NCI-H526 (cell line): ENCODE measurements around the gene NIM1K.
"Not testable (repeated sequence)": the region's sequence is repeated elsewhere in the genome, so short reads cannot be mapped to it uniquely, and the experiment has no call there.

Experiments
- DNase-seq, 2 experiments: peaks; one replicate each; lab custom pipeline; 2025; lab: John Stamatoyannopoulos, UW

Gene NIM1K

GRCh38 chr5:43281840-43282658 lies 90.0 kb downstream of the NIM1K start:
- DNase-seq, result no peak

GRCh38 chr5:43286623-43287022 lies 94.6 kb downstream of the NIM1K start:
- no peak for DNase-seq

- no peak for DNase-seq
Measured at GRCh38 chr5:43287493-43287892, 95.5 kb downstream of the NIM1K start.

- no peak for DNase-seq
Measured at GRCh38 chr5:43288269-43288831, 96.3 kb downstream of the NIM1K start.

DNA sequence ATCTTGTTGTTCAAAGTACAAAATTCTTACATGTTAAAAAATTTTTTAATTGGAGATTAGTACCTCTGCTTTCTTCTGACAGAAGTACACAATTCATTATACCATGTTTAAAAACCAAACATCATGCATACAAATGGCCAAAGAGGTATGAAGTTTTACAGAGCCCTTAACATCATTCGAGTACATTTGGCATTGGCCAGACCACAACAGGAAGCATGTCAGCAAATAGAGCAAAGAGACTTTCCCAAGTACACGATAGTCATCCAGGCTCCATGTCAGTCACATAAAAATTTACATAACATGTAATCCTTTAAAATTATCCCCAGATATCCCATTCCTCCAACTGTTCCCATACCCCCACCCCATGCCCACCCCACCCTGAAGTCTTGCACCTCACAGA lies 98.7 kb downstream of the NIM1K start:
- DNase-seq, result no peak

- DNase-seq, result no peak
Measured at GRCh38 chr5:43294226-43294625, 102.2 kb downstream of the NIM1K start.

GRCh38 chr5:43295202-43295601 lies 103.2 kb downstream of the NIM1K start:
- DNase-seq, result no peak

GRCh38 chr5:43296835-43297234 lies 104.8 kb downstream of the NIM1K start:
- DNase-seq, result no peak

DNA sequence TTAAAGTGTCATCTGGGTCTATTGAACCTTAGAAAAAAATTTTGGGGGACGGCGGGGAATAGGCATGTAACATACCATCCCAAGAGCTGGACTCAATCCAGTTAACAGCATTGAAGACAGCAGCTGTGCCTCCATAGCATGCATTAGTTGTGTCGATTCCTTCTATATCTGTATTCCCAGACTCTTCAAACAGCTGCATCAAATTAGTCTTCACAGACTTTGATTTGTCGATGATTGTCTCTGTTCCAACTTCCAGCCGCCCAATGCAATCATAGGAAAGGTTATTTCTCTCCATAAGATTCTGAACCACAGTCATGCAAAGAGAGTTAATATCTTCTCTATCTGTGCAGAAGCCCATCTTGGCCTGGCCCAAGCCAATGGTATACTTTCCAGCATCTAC lies 106.4 kb downstream of the NIM1K start:
- DNase-seq, result no peak

- no peak for DNase-seq
Measured at GRCh38 chr5:43300112-43300511, 108.1 kb downstream of the NIM1K start.

DNA sequence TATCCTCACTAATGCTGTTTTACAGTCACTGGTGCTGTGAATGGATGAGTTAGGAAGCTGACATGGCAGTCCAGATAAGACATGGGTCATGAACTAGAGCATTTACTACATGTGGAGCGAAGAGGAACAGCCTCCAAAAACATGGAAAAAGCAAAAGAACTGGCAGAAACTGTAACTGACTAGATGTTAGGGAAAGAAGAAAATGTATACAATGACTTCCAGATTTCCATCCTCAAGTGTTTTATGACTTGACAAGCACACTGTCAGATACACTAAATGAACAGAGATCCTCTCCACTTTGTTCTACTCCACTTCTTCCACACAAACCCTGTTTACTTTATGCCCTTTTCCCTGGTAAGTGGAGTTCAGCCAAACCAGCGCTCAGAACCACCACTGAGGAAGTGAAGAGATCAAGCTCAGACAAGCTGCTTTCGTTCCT lies 109.6 kb downstream of the NIM1K start:
- DNase-seq, result no peak

DNA sequence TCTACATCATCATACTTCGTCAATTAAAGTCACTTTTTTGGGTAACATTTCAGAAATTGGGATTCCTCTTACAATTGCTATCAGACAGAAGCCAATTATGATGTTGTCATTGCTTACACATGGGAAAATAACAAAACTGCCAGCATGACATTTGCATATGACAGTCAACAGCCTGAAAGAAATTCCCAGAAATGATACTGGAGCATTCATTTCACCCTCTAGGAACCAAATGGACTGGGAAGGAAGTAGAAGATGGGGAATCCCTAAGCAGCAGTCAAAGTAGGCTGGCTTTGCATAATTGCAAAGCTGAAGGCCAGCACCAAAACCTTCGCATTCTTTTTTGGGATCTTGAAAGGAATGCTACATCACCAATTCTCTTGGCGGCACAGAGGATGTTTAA lies 110.5 kb downstream of the NIM1K start:
- peak in 1 of 2 experiments; percentile 40 for DNase-seq

DNA sequence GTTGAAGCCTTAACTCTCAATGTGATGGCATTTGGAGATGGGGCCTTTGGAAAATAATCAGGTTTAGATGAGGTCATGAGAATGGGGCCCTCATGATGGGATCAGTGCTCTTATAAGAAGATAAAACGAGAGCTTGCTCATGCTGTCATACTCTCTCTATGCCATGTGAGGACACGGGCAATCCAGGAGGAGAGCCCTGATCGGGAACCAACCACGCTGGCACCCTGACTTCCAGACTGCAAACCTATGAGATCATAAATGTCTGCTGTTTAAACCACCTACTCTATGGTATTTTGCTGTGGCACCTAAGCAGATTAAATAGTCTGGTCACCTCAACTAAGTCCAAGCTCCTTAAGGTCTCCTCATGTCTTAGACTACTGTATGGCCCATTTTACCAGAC lies 111.2 kb downstream of the NIM1K start:
- no peak for DNase-seq

GRCh38 chr5:43304525-43304924 lies 112.5 kb downstream of the NIM1K start:
- DNase-seq, result no peak

- peak; percentile 75 to 81 for DNase-seq
Measured at GRCh38 chr5:43305948-43306565, 114.0 kb downstream of the NIM1K start.

- DNase-seq, result not testable (repeated sequence)
Measured at GRCh38 chr5:43306954-43307353, 114.9 kb downstream of the NIM1K start.

GRCh38 chr5:43309122-43309521 lies 117.1 kb downstream of the NIM1K start:
- no peak for DNase-seq

- no peak for DNase-seq
Measured at GRCh38 chr5:43309637-43310036, 117.6 kb downstream of the NIM1K start.

DNA sequence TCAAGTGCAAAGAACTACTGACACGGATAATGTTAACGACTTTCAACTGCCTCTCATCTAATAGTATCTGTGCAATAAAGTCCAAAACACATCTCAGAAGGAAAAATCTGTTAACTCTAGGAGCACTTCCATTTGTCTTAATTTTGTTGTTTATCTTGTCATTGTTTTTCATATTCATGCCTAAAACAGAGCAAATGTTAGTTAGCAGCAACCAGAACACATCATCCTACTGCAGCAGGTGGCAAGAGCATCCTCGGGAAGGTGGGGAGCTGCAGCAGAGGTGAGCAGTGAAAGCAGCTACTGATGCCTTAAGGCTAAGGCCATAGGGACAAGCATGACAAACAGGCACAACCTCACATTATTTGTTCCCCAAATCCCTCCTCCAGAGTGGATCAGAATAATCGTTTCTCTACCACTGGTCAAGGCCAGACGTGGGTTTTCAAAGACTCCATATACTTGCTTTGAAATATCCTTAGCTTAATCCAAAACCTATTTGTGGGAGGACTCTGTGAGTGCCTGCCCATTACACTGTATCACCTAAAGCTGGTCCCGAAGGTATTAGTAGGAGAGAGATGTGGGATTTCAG lies 120.1 kb downstream of the NIM1K start:
- peak in 1 of 2 experiments; percentile 38 for DNase-seq

DNA sequence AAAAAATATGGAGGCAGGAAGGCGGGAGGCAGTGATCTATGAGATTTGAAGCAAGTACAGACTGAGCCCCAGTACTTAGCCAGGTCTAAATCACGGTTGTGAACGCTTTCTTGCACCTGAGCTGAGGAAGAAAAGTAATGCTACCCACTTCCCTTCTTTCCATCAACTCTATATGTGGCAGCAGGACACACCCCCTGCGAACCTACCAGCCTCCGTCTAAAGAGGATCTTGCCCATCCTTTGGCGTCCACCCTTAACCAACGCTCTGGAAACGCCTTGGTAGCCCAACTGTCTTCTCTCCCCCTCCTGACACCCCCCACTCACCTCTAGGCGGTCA lies 120.6 kb downstream of the NIM1K start:
- DNase-seq, result peak in 1 of 2 experiments; percentile 83

DNA sequence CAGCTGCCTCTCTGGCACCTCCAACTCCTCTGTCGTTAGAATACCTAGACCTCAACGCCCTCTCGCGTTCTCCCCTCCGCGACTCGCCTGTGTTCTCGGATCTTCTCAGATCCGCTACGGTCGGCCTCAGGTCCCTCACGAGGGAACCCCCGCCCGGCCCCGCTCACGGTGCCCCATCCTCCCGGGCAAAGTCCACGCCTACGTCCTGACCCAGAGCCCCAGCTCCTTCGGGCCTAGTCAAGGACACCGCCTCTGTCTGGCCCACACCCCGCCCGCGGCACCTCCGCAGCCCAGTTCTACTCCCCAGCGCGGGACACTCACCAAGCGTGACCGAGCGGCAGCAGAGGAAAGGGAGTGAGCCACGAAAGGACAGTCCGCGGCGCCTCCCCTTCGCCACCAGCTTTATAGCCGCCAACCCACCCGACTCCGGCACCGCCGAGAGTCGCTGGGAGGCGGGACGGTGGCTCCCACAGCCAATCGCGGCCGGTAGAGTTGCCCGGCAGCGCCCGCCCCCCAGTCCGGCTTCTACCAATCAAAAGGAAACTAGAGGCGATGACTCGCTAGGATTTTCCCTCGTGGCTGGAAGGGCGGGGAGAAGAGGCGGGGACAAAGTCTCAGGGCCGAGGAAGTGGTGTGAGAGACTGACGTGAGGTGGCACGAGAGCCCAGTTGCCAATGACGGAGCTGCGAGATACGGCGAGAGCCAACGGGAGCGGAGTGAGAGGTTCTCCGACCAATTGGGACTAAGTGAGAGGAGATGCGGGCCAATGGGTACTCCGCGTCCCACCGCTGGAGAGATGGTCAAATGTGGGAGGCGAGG lies 121.2 kb downstream of the NIM1K start, which contains the start of gene HMGCS1:
TSS of gene HMGCS1 (minus strand) at position 378 of the 819 bp plus-strand sequence. CDS start 14,447 bp downstream, outside the sequence.
- DNase-seq, result peak; percentile 100
